Vagina (tissue), 2 donors: ENCODE results near the gene LAMB4. TPM values are rescaled to one million over a fixed set of nuclear protein-coding genes. Genes with fewer than 3 reads are reported as not detected.
A peak's percentile ranks its signal among the peaks of the same experiment; 100 is the strongest.

Experiments used
- DNase-seq, 2 donors: peaks; one replicate each; pipeline ENCODE4 v3.0.0-alpha.2; 2017; ENCODE audit errors: extremely low spot score in 2 of 2
- H3K27ac ChIP-seq: fragments of 200-600 bp; sonication (generic); one replicate; pipeline ENCODE4 v1.5.1; 2019
- H3K27me3 ChIP-seq: fragments of 200-600 bp; sonication (generic); one replicate; pipeline ENCODE4 v1.5.1; 2019
- H3K36me3 ChIP-seq, 2 donors: fragments of 200-600 bp; sonication (generic); one replicate each; pipeline ENCODE4 v1.5.1; 2017 to 2019
- H3K4me1 ChIP-seq: fragments of 200-600 bp; sonication (generic); one replicate; pipeline ENCODE4 v1.5.1; 2019
- H3K4me3 ChIP-seq, 2 donors: fragments of 200-600 bp; sonication (generic); 1 replicate in 1 of 2; 2 replicates in 1 of 2; pipeline ENCODE4 v1.5.1; 2016 to 2019
- H3K9me3 ChIP-seq: fragments of 200-600 bp; sonication (generic); one replicate; pipeline ENCODE4 v1.5.1; 2019
- CTCF ChIP-seq, 3 experiments: fragments of 450-650 bp in 2 of 3; fragments of 200-600 bp in 1 of 3; sonication (generic) in 1 of 3; IDR thresholded peaks; one replicate each; pipeline ENCODE4 v1.5.1; 2017 to 2019; ENCODE audit warnings: antibody characterized with exemption in 3 of 3, mild to moderate bottlenecking in 2 of 3, moderate library complexity in 2 of 3
- POLR2A ChIP-seq, 2 donors: fragments of 450-650 bp; IDR thresholded peaks; one replicate each; pipeline ENCODE4 v1.6.1; 2017; ENCODE audit warnings: antibody characterized with exemption in 2 of 2, mild to moderate bottlenecking in 2 of 2, moderate library complexity in 2 of 2
- POLR2AphosphoS5 ChIP-seq, 2 donors: sonication (generic); formaldehyde crosslinking; IDR thresholded peaks; one replicate each; pipeline ENCODE4 v1.9.0; 2017; ENCODE audit warnings: antibody characterized with exemption in 2 of 2, mild to moderate bottlenecking in 2 of 2, low read depth in 1 of 2; ENCODE audit not compliant: insufficient read depth in 1 of 2
- intact Hi-C: fragments of 100-400 bp; cut with DNase I; formaldehyde crosslinking; loops from one replicate; pipeline ENCODE4 v1.15.1; 2023
- total RNA-seq: library from RNA; depleted of rRNA; stranded (reverse); fragments of >200 nt; gene quantifications from one replicate; pipeline ENCODE4 v1.2.3, GENCODE V29; 2016

LAMB4 gene
- total RNA-seq, 1 donor from 2014 or later: 0.74 TPM

GRCh38 chr7:108102671-108103312 lies 27.4 kb downstream of the LAMB4 start:
- intact Hi-C loops: no loop called here
- peaks cover 10% of the 10 kb centered on the region for H3K4me1 ChIP-seq
- H3K9me3 ChIP-seq: no peaks in the 10 kb centered on the region
- H3K4me3 ChIP-seq: no peak overlapping the region
- no peaks in the 10 kb centered on the region for H3K27me3 ChIP-seq
- DNase-seq: no peak
- H3K27ac ChIP-seq: no peak overlapping the region
- TF ChIP-seq POLR2AphosphoS5 (IDR thresholded peaks at IDR 0.05; ENCODE audit: insufficient read depth in 1 of 2, low read depth in 1 of 2) (no peak), POLR2A (IDR thresholded peaks at IDR 0.05) (no peak), CTCF (IDR thresholded peaks at IDR 0.05) (no peak)
- no peaks in the 10 kb centered on the region for H3K36me3 ChIP-seq

GRCh38 chr7:108101759-108102158 lies 28.4 kb downstream of the LAMB4 start:
- intact Hi-C loops: no loop called here

GRCh38 chr7:108099713-108100112 lies 30.4 kb downstream of the LAMB4 start:
- DNase-seq: no peak
- no peak overlapping the region for H3K4me3 ChIP-seq
- peak overlapping the region; percentile 27 for H3K27ac ChIP-seq
- no peaks in the 10 kb centered on the region for H3K36me3 ChIP-seq
- intact Hi-C loops: no loop called here
- H3K27me3 ChIP-seq: no peaks in the 10 kb centered on the region
- no peaks in the 10 kb centered on the region for H3K9me3 ChIP-seq
- TF ChIP-seq POLR2AphosphoS5 (IDR thresholded peaks at IDR 0.05; ENCODE audit: insufficient read depth in 1 of 2, low read depth in 1 of 2) (peak in 1 of 2 donors; percentile 34), POLR2A (IDR thresholded peaks at IDR 0.05) (no peak), CTCF (IDR thresholded peaks at IDR 0.05) (no peak)
- H3K4me1 ChIP-seq: peaks cover 20% of the 10 kb centered on the region

More at GRCh38 chr7:108101759-108102158, 28.4 kb downstream of the LAMB4 start:
- no peak for TF ChIP-seq POLR2AphosphoS5 (IDR thresholded peaks at IDR 0.05; ENCODE audit: insufficient read depth in 1 of 2, low read depth in 1 of 2)
- no peak for TF ChIP-seq CTCF (IDR thresholded peaks at IDR 0.05)
- no peak for TF ChIP-seq POLR2A (IDR thresholded peaks at IDR 0.05)
- DNase-seq: no peak
- Histone ChIP-seq H3K9me3 (no peaks in the 10 kb centered on the region), H3K27ac (no peak overlapping the region), H3K36me3 (no peaks in the 10 kb centered on the region), H3K4me1 (peaks cover 10% of the 10 kb centered on the region), H3K4me3 (no peak overlapping the region), H3K27me3 (no peaks in the 10 kb centered on the region)

GRCh38 chr7:108097703-108098102 lies 32.5 kb downstream of the LAMB4 start:
- Histone ChIP-seq H3K27ac (no peak overlapping the region), H3K36me3 (no peaks in the 10 kb centered on the region), H3K9me3 (no peaks in the 10 kb centered on the region), H3K27me3 (no peaks in the 10 kb centered on the region), H3K4me3 (no peak overlapping the region), H3K4me1 (peaks cover 20% of the 10 kb centered on the region)
- no peak for DNase-seq
- TF ChIP-seq POLR2A (IDR thresholded peaks at IDR 0.05) (no peak), POLR2AphosphoS5 (IDR thresholded peaks at IDR 0.05; ENCODE audit: insufficient read depth in 1 of 2, low read depth in 1 of 2) (no peak), CTCF (IDR thresholded peaks at IDR 0.05) (no peak)
- intact Hi-C loops: no loop called here

- no peak for TF ChIP-seq POLR2AphosphoS5 (IDR thresholded peaks at IDR 0.05; ENCODE audit: insufficient read depth in 1 of 2, low read depth in 1 of 2)
- TF ChIP-seq POLR2A (IDR thresholded peaks at IDR 0.05): no peak
- TF ChIP-seq CTCF (IDR thresholded peaks at IDR 0.05): no peak
- H3K4me1 ChIP-seq: peaks cover 20% of the 10 kb centered on the region
- intact Hi-C loops: no loop called here
Observed at GRCh38 chr7:108096996-108097395, 33.2 kb downstream of the LAMB4 start.

More at GRCh38 chr7:108096996-108097395, 33.2 kb downstream of the LAMB4 start:
- no peaks in the 10 kb centered on the region for H3K9me3 ChIP-seq
- no peaks in the 10 kb centered on the region for H3K27me3 ChIP-seq
- no peak overlapping the region for H3K27ac ChIP-seq
- no peak overlapping the region for H3K4me3 ChIP-seq
- no peak for DNase-seq
- H3K36me3 ChIP-seq: no peaks in the 10 kb centered on the region
